SK-N-SH (cell line): ENCODE results near the gene ZNF407. TPM values are rescaled to one million over a fixed set of nuclear protein-coding genes. Genes with fewer than 3 reads are reported as not detected.

Experiments used
- CTCF ChIA-PET: fragments of 300-600, 350-600 bp; formaldehyde crosslinking; extraction: SDS; loops from one replicate; lab custom pipeline; 2021; lab: Yijun Ruan, JAX
- POLR2A ChIA-PET: fragments of 350-600 bp; sonication (Branson Sonifier 250); formaldehyde crosslinking; extraction: SDS; loops from one replicate; lab custom pipeline; 2020; ENCODE audit warnings: antibody characterized with exemption, inconsistent platforms; lab: Yijun Ruan, JAX
- DNase-seq: peaks from one replicate; pipeline ENCODE4 v3.0.0; 2012
- H2AFZ ChIP-seq: fragments of 200-600 bp; sonication (generic); 2 replicates; pipeline ENCODE4 v1.8.1; 2016; ENCODE audit warnings: antibody characterized with exemption, mild to moderate bottlenecking, low read depth
- H3F3A ChIP-seq: fragments of 200-600 bp; sonication (generic); replicated peaks from 2 replicates; pipeline ENCODE3; 2016; ENCODE audit warnings: antibody characterized with exemption, mild to moderate bottlenecking; ENCODE audit not compliant: insufficient read depth
- H3K27ac ChIP-seq, 2 experiments: fragments of 200-500 bp in 1 of 2; fragments of 200-600 bp in 1 of 2; sonication (Bioruptor generic) in 1 of 2; sonication (generic), shearing (Covaris generic) in 1 of 2; 2 replicates each; pipeline versions ENCODE4 v1.5.1 to v1.6.1; 2014 to 2016; ENCODE audit warnings: low read depth in 2 of 2, inconsistent platforms in 1 of 2, low read length in 1 of 2, mild to moderate bottlenecking in 1 of 2, mixed read lengths in 1 of 2
- H3K27me3 ChIP-seq: fragments of 200-600 bp; sonication (generic), shearing (Covaris generic); 2 replicates; pipeline ENCODE4 v1.6.1; 2016; ENCODE audit warnings: mixed run types; ENCODE audit not compliant: insufficient read depth
- H3K36me3 ChIP-seq, 2 experiments: fragments of 200-500 bp in 1 of 2; fragments of 200-600 bp in 1 of 2; sonication (Bioruptor generic) in 1 of 2; sonication (generic) in 1 of 2; replicated peaks in 1 of 2; 2 replicates each; pipeline versions ENCODE3 to v1.5.1; 2014 to 2016; ENCODE audit warnings: low read length in 1 of 2, mild to moderate bottlenecking in 1 of 2; ENCODE audit not compliant: insufficient read depth in 2 of 2, control insufficient read depth in 1 of 2
- H3K4me1 ChIP-seq, 2 experiments: fragments of 200-500 bp in 1 of 2; fragments of 200-600 bp in 1 of 2; sonication (Bioruptor generic) in 1 of 2; sonication (generic), shearing (Covaris generic) in 1 of 2; 2 replicates each; pipeline versions ENCODE4 v1.5.1 to v1.6.1; 2014 to 2016; ENCODE audit warnings: low read depth in 1 of 2, low read length in 1 of 2, mixed run types in 1 of 2; ENCODE audit not compliant: insufficient read depth in 2 of 2, control insufficient read depth in 1 of 2
- H3K4me2 ChIP-seq: fragments of 200-600 bp; sonication (generic), shearing (Covaris generic); 2 replicates; pipeline ENCODE4 v1.6.1; 2017; ENCODE audit warnings: mixed run types
- H3K4me3 ChIP-seq, 2 experiments: fragments of 200-500 bp in 1 of 2; fragments of 200-600 bp in 1 of 2; sonication (Bioruptor generic) in 1 of 2; sonication (generic), shearing (Covaris generic) in 1 of 2; 2 replicates each; pipeline versions ENCODE4 v1.5.1 to v1.8.1; 2014 to 2016; ENCODE audit warnings: low read depth in 2 of 2, inconsistent platforms in 1 of 2, low read length in 1 of 2, mild to moderate bottlenecking in 1 of 2, mixed read lengths in 1 of 2, moderate library complexity in 1 of 2
- H3K79me2 ChIP-seq: fragments of 200-600 bp; sonication (generic); 2 replicates; pipeline ENCODE4 v1.8.1; 2017; ENCODE audit warnings: mild to moderate bottlenecking; ENCODE audit not compliant: insufficient read depth
- H3K9ac ChIP-seq: fragments of 200-600 bp; sonication (generic); 2 replicates; pipeline ENCODE4 v1.6.1; 2017; ENCODE audit warnings: mixed run types
- H3K9me2 ChIP-seq: fragments of 200-600 bp; sonication (generic); 2 replicates; pipeline ENCODE4 v1.6.1; 2017; ENCODE audit warnings: mixed run types
- H3K9me3 ChIP-seq: fragments of 200-600 bp; sonication (generic); 2 replicates; pipeline ENCODE4 v1.6.1; 2017; ENCODE audit warnings: mixed run types, mild to moderate bottlenecking, moderate library complexity
- H4K20me1 ChIP-seq: fragments of 200-600 bp; sonication (generic); 2 replicates; pipeline ENCODE4 v1.6.1; 2017; ENCODE audit warnings: mild to moderate bottlenecking, mixed run types; ENCODE audit not compliant: insufficient read depth
- CHD2 ChIP-seq: fragments of 150-350 bp; IDR thresholded peaks from 2 replicates; pipeline ENCODE4 v1.6.1; 2018; ENCODE audit warnings: low read length; ENCODE audit not compliant: partially characterized antibody
- CTCF ChIP-seq: fragments of 200-600 bp; sonication (generic); IDR thresholded peaks from 2 replicates; pipeline ENCODE4 v1.6.1; 2017; ENCODE audit warnings: antibody characterized with exemption, mild to moderate bottlenecking, moderate library complexity
- EP300 ChIP-seq, 2 experiments: IDR thresholded peaks; 2 replicates each; pipeline versions ENCODE4 v1.4.0 to v1.6.1; 2012; ENCODE audit warnings: borderline replicate concordance in 1 of 2, low read depth in 1 of 2, low read length in 1 of 2
- EZH2phosphoT487 ChIP-seq: fragments of 200-600 bp; sonication (generic); IDR thresholded peaks from 2 replicates; pipeline ENCODE4 v1.6.1; 2017; ENCODE audit warnings: low read depth, mixed run types, mild to moderate bottlenecking, antibody characterized with exemption, moderate library complexity, borderline replicate concordance
- FOSL2 ChIP-seq: IDR thresholded peaks from 2 replicates; pipeline ENCODE4 v1.4.0; 2012; ENCODE audit warnings: low read depth, mild to moderate bottlenecking, moderate library complexity, borderline replicate concordance
- FOXJ3 ChIP-seq: sonication (generic); formaldehyde crosslinking; IDR thresholded peaks from 2 replicates; pipeline ENCODE4 v1.5.1; 2020; ENCODE audit warnings: mild to moderate bottlenecking, missing genetic modification reagents
- FOXM1 ChIP-seq: IDR thresholded peaks from 2 replicates; pipeline ENCODE4 v1.4.0; 2012; ENCODE audit warnings: low read depth, mild to moderate bottlenecking
- MEF2A ChIP-seq: IDR thresholded peaks from 2 replicates; pipeline ENCODE4 v1.4.0; 2012; ENCODE audit warnings: low read depth, borderline replicate concordance
- MXI1 ChIP-seq: IDR thresholded peaks from 2 replicates; pipeline ENCODE4 v1.6.1; 2012; ENCODE audit warnings: mild to moderate bottlenecking, low read depth, low read length, improper control_type of control experiment
- NFIC ChIP-seq: IDR thresholded peaks from 2 replicates; pipeline ENCODE4 v1.4.0; 2012; ENCODE audit warnings: borderline replicate concordance
- RAD21 ChIP-seq: IDR thresholded peaks from 2 replicates; pipeline ENCODE4 v1.6.1; 2012; ENCODE audit warnings: mild to moderate bottlenecking, low read length
- RFX5 ChIP-seq: IDR thresholded peaks from 2 replicates; pipeline ENCODE4 v1.6.1; 2012; ENCODE audit warnings: mild to moderate bottlenecking, improper control_type of control experiment, low read length
- SIN3A ChIP-seq: IDR thresholded peaks from 2 replicates; pipeline ENCODE4 v1.6.1; 2012; ENCODE audit warnings: low read depth, mild to moderate bottlenecking, low read length, moderate library complexity, borderline replicate concordance
- SMC3 ChIP-seq: IDR thresholded peaks from 2 replicates; pipeline ENCODE4 v1.6.1; 2012; ENCODE audit warnings: low read depth, low read length, improper control_type of control experiment
- TEAD4 ChIP-seq: IDR thresholded peaks from 2 replicates; pipeline ENCODE4 v1.4.0; 2012; ENCODE audit warnings: mild to moderate bottlenecking, borderline replicate concordance; ENCODE audit not compliant: insufficient read depth
- WGBS: methylation state at CpG from one replicate; pipeline ENCODE4 v1.1.6; 2017; ENCODE audit warnings: low lambda C conversion rate; 5-methylcytosine and 5-hydroxymethylcytosine counted together
- polyA plus RNA-seq, 3 experiments: library from polyadenylated mRNA; depleted of rRNA; stranded (reverse); fragments of >200 nt; gene quantifications; 2 replicates each; pipeline ENCODE4 v1.2.3, GENCODE V29; 2012
- TF ChIP-seq, protein P1 (sequence below): fragments of 150-350 bp; IDR thresholded peaks from 2 replicates; pipeline ENCODE4 v1.6.1; 2016; ENCODE audit warnings: mild to moderate bottlenecking, low read depth, low read length
- TF ChIP-seq, protein P2 (sequence below): IDR thresholded peaks from 2 replicates; pipeline ENCODE4 v1.4.0; 2012; ENCODE audit warnings: low read depth, borderline replicate concordance
- TF ChIP-seq, protein P3 (sequence below): fragments of 150-350 bp; IDR thresholded peaks from 2 replicates; pipeline ENCODE4 v1.6.1; 2017; ENCODE audit warnings: antibody characterized with exemption, low read length, low read depth, borderline replicate concordance
- TF ChIP-seq, protein P4 (sequence below): IDR thresholded peaks from 2 replicates; pipeline ENCODE4; 2012

Gene ZNF407
- polyA plus RNA-seq, 1 of the 3 experiments (the other 2 are of a cell fraction): 2.6 TPM

DNA sequence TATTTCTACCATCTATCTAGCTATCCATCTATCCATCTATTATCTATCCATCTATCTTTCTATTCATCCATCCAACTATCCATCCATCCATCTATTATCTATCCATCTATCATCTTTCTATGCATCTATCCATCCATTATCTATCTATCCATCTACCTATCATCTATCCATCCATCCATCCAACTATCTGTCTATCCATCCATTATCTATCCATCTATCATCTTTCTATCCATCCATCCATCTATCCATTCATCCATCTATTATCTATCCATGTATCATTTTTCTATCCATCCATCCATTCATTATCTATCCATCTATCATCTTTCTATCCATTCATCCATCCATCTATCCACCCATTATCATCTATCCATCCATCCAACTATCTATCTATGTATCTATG lies 24.6 kb upstream of the ZNF407 start (continued):
- TF ChIP-seq FOSL2 (no peak), RFX5 (no peak), EP300 (IDR thresholded peaks at IDR 0.05; ENCODE audit: borderline replicate concordance in 1 of 2, low read depth in 1 of 2, low read length in 1 of 2) (no peak), SMC3 (no peak)

DNA sequence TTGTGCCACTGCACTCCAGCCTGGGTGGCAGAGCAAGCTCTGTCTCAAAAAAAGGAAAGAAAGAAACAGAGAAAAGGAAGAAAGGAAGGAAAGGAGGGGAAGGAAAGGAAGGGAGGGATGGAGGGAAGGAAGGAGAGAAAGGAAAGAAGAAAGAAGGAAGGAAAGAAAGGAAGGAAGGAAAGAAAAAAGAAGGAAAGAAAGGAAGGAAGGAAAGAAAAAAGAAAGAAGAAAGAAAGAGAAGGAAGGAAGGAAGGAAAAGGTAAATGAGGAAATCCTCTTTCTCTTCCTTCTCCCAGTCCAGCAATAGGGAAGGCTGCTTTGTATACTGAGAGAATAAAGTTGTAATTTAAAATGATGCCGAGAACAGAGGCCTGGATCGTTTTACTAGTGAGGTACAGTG lies 22.8 kb upstream of the ZNF407 start:
- H3K27ac ChIP-seq: no peak overlapping the region
- ChIA-PET POLR2A (no interaction called here), CTCF (no interaction called here)
- peaks cover 0 to 2% of the 10 kb centered on the region in 2 experiments; a peak in 1 of 4 replicates for H3K4me1 ChIP-seq
- WGBS: 58% methylated on average over 2 of the region's 2 CpGs
- no peak overlapping the region for H3K9ac ChIP-seq
- no peak for TF ChIP-seq CTCF
- TF ChIP-seq MXI1: no peak
- TF ChIP-seq EZH2phosphoT487: no peak
- TF ChIP-seq RAD21: no peak
- TF ChIP-seq, protein P1, sequence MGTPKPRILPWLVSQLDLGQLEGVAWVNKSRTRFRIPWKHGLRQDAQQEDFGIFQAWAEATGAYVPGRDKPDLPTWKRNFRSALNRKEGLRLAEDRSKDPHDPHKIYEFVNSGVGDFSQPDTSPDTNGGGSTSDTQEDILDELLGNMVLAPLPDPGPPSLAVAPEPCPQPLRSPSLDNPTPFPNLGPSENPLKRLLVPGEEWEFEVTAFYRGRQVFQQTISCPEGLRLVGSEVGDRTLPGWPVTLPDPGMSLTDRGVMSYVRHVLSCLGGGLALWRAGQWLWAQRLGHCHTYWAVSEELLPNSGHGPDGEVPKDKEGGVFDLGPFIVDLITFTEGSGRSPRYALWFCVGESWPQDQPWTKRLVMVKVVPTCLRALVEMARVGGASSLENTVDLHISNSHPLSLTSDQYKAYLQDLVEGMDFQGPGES: no peak
- TF ChIP-seq SIN3A: no peak
- no peak for TF ChIP-seq CHD2
- TF ChIP-seq, protein P2, sequence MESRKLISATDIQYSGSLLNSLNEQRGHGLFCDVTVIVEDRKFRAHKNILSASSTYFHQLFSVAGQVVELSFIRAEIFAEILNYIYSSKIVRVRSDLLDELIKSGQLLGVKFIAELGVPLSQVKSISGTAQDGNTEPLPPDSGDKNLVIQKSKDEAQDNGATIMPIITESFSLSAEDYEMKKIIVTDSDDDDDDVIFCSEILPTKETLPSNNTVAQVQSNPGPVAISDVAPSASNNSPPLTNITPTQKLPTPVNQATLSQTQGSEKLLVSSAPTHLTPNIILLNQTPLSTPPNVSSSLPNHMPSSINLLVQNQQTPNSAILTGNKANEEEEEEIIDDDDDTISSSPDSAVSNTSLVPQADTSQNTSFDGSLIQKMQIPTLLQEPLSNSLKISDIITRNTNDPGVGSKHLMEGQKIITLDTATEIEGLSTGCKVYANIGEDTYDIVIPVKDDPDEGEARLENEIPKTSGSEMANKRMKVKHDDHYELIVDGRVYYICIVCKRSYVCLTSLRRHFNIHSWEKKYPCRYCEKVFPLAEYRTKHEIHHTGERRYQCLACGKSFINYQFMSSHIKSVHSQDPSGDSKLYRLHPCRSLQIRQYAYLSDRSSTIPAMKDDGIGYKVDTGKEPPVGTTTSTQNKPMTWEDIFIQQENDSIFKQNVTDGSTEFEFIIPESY: no peak
- no peak for TF ChIP-seq TEAD4
- TF ChIP-seq NFIC: no peak
- TF ChIP-seq FOXM1: no peak
- TF ChIP-seq MEF2A: no peak
- TF ChIP-seq, protein P3, sequence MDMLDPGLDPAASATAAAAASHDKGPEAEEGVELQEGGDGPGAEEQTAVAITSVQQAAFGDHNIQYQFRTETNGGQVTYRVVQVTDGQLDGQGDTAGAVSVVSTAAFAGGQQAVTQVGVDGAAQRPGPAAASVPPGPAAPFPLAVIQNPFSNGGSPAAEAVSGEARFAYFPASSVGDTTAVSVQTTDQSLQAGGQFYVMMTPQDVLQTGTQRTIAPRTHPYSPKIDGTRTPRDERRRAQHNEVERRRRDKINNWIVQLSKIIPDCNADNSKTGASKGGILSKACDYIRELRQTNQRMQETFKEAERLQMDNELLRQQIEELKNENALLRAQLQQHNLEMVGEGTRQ: no peak
- TF ChIP-seq, protein P4, sequence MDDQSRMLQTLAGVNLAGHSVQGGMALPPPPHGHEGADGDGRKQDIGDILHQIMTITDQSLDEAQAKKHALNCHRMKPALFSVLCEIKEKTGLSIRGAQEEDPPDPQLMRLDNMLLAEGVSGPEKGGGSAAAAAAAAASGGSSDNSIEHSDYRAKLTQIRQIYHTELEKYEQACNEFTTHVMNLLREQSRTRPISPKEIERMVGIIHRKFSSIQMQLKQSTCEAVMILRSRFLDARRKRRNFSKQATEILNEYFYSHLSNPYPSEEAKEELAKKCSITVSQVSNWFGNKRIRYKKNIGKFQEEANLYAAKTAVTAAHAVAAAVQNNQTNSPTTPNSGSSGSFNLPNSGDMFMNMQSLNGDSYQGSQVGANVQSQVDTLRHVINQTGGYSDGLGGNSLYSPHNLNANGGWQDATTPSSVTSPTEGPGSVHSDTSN: no peak
- no peak for TF ChIP-seq FOXJ3 (CRISPR knock-in tag)
- no peak for DNase-seq
- no peaks in the 10 kb centered on the region; the same call in 1 of the 2 replicates for H3K27me3 ChIP-seq
- H3K4me3 ChIP-seq: no peak overlapping the region
- no peaks in the 10 kb centered on the region for H3K9me3 ChIP-seq
- no peaks in the 10 kb centered on the region for H3K36me3 ChIP-seq
- H3F3A ChIP-seq: no peaks in the 10 kb centered on the region
- H3K9me2 ChIP-seq: no peaks in the 10 kb centered on the region
- H3K79me2 ChIP-seq: no peaks in the 10 kb centered on the region
- no peaks in the 10 kb centered on the region for H4K20me1 ChIP-seq
- H2AFZ ChIP-seq: no peak overlapping the region
- H3K4me2 ChIP-seq: no peak overlapping the region
